GM12873 (cell line): ENCODE results near the gene SORCS1.

Experiments used
- CTCF ChIP-seq: IDR thresholded peaks from 2 replicates; pipeline ENCODE4 v1.5.1; 2012; ENCODE audit warnings: low read depth, mild to moderate bottlenecking, moderate library complexity, low read length, control low read depth; ENCODE audit not compliant: insufficient read depth; ENCODE audit errors: missing control alignments

Gene SORCS1

GRCh38 chr10:106618646-106619045, 545.9 kb downstream of the SORCS1 start:
- TF ChIP-seq CTCF = no peak

- TF ChIP-seq CTCF = no peak
Observed at GRCh38 chr10:106615081-106615480, 549.4 kb downstream of the SORCS1 start.

- TF ChIP-seq CTCF = no peak
Observed at GRCh38 chr10:106614293-106614692, 550.2 kb downstream of the SORCS1 start.

- TF ChIP-seq CTCF = no peak
Observed at GRCh38 chr10:106612381-106612780, 552.1 kb downstream of the SORCS1 start.

- peak; percentile 50 for TF ChIP-seq CTCF
Observed at GRCh38 chr10:106609470-106610266, 554.8 kb downstream of the SORCS1 start.

GRCh38 chr10:106608066-106608465, 556.4 kb downstream of the SORCS1 start:
- TF ChIP-seq CTCF = no peak

- TF ChIP-seq CTCF = no peak
Observed at GRCh38 chr10:106595281-106595680, 569.2 kb downstream of the SORCS1 start.
